SK-N-SH (cell line): ENCODE data around the gene BRAF. TPM values are rescaled to one million over a fixed set of nuclear protein-coding genes. Genes with fewer than 3 reads are reported as not detected.

ENCODE experiments used
- CTCF ChIA-PET: fragments of 300-600, 350-600 bp; formaldehyde crosslinking; extraction: SDS; loops from one replicate; lab custom pipeline; 2021; lab: Yijun Ruan, JAX
- POLR2A ChIA-PET: fragments of 350-600 bp; sonication (Branson Sonifier 250); formaldehyde crosslinking; extraction: SDS; loops from one replicate; lab custom pipeline; 2020; ENCODE audit warnings: antibody characterized with exemption, inconsistent platforms; lab: Yijun Ruan, JAX
- DNase-seq: peaks from one replicate; pipeline ENCODE4 v3.0.0; 2012
- H2AFZ ChIP-seq: fragments of 200-600 bp; sonication (generic); 2 replicates; pipeline ENCODE4 v1.8.1; 2016; ENCODE audit warnings: antibody characterized with exemption, mild to moderate bottlenecking, low read depth
- H3F3A ChIP-seq: fragments of 200-600 bp; sonication (generic); replicated peaks from 2 replicates; pipeline ENCODE3; 2016; ENCODE audit warnings: antibody characterized with exemption, mild to moderate bottlenecking; ENCODE audit not compliant: insufficient read depth
- H3K27ac ChIP-seq, 2 experiments: fragments of 200-500 bp in 1 of 2; fragments of 200-600 bp in 1 of 2; sonication (Bioruptor generic) in 1 of 2; sonication (generic), shearing (Covaris generic) in 1 of 2; 2 replicates each; pipeline versions ENCODE4 v1.5.1 to v1.6.1; 2014 to 2016; ENCODE audit warnings: low read depth in 2 of 2, inconsistent platforms in 1 of 2, low read length in 1 of 2, mild to moderate bottlenecking in 1 of 2, mixed read lengths in 1 of 2
- H3K27me3 ChIP-seq: fragments of 200-600 bp; sonication (generic), shearing (Covaris generic); 2 replicates; pipeline ENCODE4 v1.6.1; 2016; ENCODE audit warnings: mixed run types; ENCODE audit not compliant: insufficient read depth
- H3K36me3 ChIP-seq, 2 experiments: fragments of 200-500 bp in 1 of 2; fragments of 200-600 bp in 1 of 2; sonication (Bioruptor generic) in 1 of 2; sonication (generic) in 1 of 2; replicated peaks in 1 of 2; 2 replicates each; pipeline versions ENCODE3 to v1.5.1; 2014 to 2016; ENCODE audit warnings: low read length in 1 of 2, mild to moderate bottlenecking in 1 of 2; ENCODE audit not compliant: insufficient read depth in 2 of 2, control insufficient read depth in 1 of 2
- H3K4me1 ChIP-seq, 2 experiments: fragments of 200-500 bp in 1 of 2; fragments of 200-600 bp in 1 of 2; sonication (Bioruptor generic) in 1 of 2; sonication (generic), shearing (Covaris generic) in 1 of 2; 2 replicates each; pipeline versions ENCODE4 v1.5.1 to v1.6.1; 2014 to 2016; ENCODE audit warnings: low read depth in 1 of 2, low read length in 1 of 2, mixed run types in 1 of 2; ENCODE audit not compliant: insufficient read depth in 2 of 2, control insufficient read depth in 1 of 2
- H3K4me2 ChIP-seq: fragments of 200-600 bp; sonication (generic), shearing (Covaris generic); 2 replicates; pipeline ENCODE4 v1.6.1; 2017; ENCODE audit warnings: mixed run types
- H3K4me3 ChIP-seq, 2 experiments: fragments of 200-500 bp in 1 of 2; fragments of 200-600 bp in 1 of 2; sonication (Bioruptor generic) in 1 of 2; sonication (generic), shearing (Covaris generic) in 1 of 2; 2 replicates each; pipeline versions ENCODE4 v1.5.1 to v1.8.1; 2014 to 2016; ENCODE audit warnings: low read depth in 2 of 2, inconsistent platforms in 1 of 2, low read length in 1 of 2, mild to moderate bottlenecking in 1 of 2, mixed read lengths in 1 of 2, moderate library complexity in 1 of 2
- H3K79me2 ChIP-seq: fragments of 200-600 bp; sonication (generic); 2 replicates; pipeline ENCODE4 v1.8.1; 2017; ENCODE audit warnings: mild to moderate bottlenecking; ENCODE audit not compliant: insufficient read depth
- H3K9ac ChIP-seq: fragments of 200-600 bp; sonication (generic); 2 replicates; pipeline ENCODE4 v1.6.1; 2017; ENCODE audit warnings: mixed run types
- H3K9me2 ChIP-seq: fragments of 200-600 bp; sonication (generic); 2 replicates; pipeline ENCODE4 v1.6.1; 2017; ENCODE audit warnings: mixed run types
- H3K9me3 ChIP-seq: fragments of 200-600 bp; sonication (generic); 2 replicates; pipeline ENCODE4 v1.6.1; 2017; ENCODE audit warnings: mixed run types, mild to moderate bottlenecking, moderate library complexity
- H4K20me1 ChIP-seq: fragments of 200-600 bp; sonication (generic); 2 replicates; pipeline ENCODE4 v1.6.1; 2017; ENCODE audit warnings: mild to moderate bottlenecking, mixed run types; ENCODE audit not compliant: insufficient read depth
- CHD2 ChIP-seq: fragments of 150-350 bp; IDR thresholded peaks from 2 replicates; pipeline ENCODE4 v1.6.1; 2018; ENCODE audit warnings: low read length; ENCODE audit not compliant: partially characterized antibody
- EZH2phosphoT487 ChIP-seq: fragments of 200-600 bp; sonication (generic); IDR thresholded peaks from 2 replicates; pipeline ENCODE4 v1.6.1; 2017; ENCODE audit warnings: low read depth, mixed run types, mild to moderate bottlenecking, antibody characterized with exemption, moderate library complexity, borderline replicate concordance
- FOSL2 ChIP-seq: IDR thresholded peaks from 2 replicates; pipeline ENCODE4 v1.4.0; 2012; ENCODE audit warnings: low read depth, mild to moderate bottlenecking, moderate library complexity, borderline replicate concordance
- GATA2 ChIP-seq: sonication (generic); formaldehyde crosslinking; IDR thresholded peaks from 2 replicates; pipeline ENCODE4 v1.5.0; 2020; ENCODE audit warnings: mild to moderate bottlenecking, missing genetic modification reagents
- NFIC ChIP-seq: IDR thresholded peaks from 2 replicates; pipeline ENCODE4 v1.4.0; 2012; ENCODE audit warnings: borderline replicate concordance
- NRF1 ChIP-seq: IDR thresholded peaks from 2 replicates; pipeline ENCODE4 v1.6.1; 2012; ENCODE audit warnings: low read depth, mild to moderate bottlenecking, low read length
- POLR2AphosphoS5 ChIP-seq: IDR thresholded peaks from 2 replicates; pipeline ENCODE4 v1.6.1; 2012; ENCODE audit warnings: low read depth, low read length
- RFX5 ChIP-seq: IDR thresholded peaks from 2 replicates; pipeline ENCODE4 v1.6.1; 2012; ENCODE audit warnings: mild to moderate bottlenecking, improper control_type of control experiment, low read length
- SIN3A ChIP-seq: IDR thresholded peaks from 2 replicates; pipeline ENCODE4 v1.6.1; 2012; ENCODE audit warnings: low read depth, mild to moderate bottlenecking, low read length, moderate library complexity, borderline replicate concordance
- TEAD4 ChIP-seq: IDR thresholded peaks from 2 replicates; pipeline ENCODE4 v1.4.0; 2012; ENCODE audit warnings: mild to moderate bottlenecking, borderline replicate concordance; ENCODE audit not compliant: insufficient read depth
- YY1 ChIP-seq: IDR thresholded peaks from 2 replicates; pipeline ENCODE4 v1.4.0; 2012; ENCODE audit warnings: low read depth, mild to moderate bottlenecking
- WGBS: methylation state at CpG from one replicate; pipeline ENCODE4 v1.1.6; 2017; ENCODE audit warnings: low lambda C conversion rate; 5-methylcytosine and 5-hydroxymethylcytosine counted together
- polyA plus RNA-seq, 3 experiments: library from polyadenylated mRNA; depleted of rRNA; stranded (reverse); fragments of >200 nt; gene quantifications; 2 replicates each; pipeline ENCODE4 v1.2.3, GENCODE V29; 2012
- TF ChIP-seq, protein P1 (sequence below): IDR thresholded peaks from 2 replicates; pipeline ENCODE4 v1.4.0; 2012; ENCODE audit warnings: low read depth, borderline replicate concordance
- TF ChIP-seq, protein P2 (sequence below): fragments of 150-350 bp; IDR thresholded peaks from 2 replicates; pipeline ENCODE4 v1.6.1; 2016; ENCODE audit warnings: mild to moderate bottlenecking, low read depth, low read length
- TF ChIP-seq, protein P3 (sequence below): IDR thresholded peaks from 2 replicates; pipeline ENCODE4 v1.4.0; 2012; ENCODE audit warnings: low read depth
- TF ChIP-seq, protein P4 (sequence below): IDR thresholded peaks from 2 replicates; pipeline ENCODE4 v1.4.0; 2012; ENCODE audit warnings: low read depth, borderline replicate concordance
- TF ChIP-seq, protein P5 (sequence below): IDR thresholded peaks from 2 replicates; pipeline ENCODE4; 2012

Gene BRAF
- polyA plus RNA-seq, 1 of the 3 experiments (the other 2 are of a cell fraction), result 5.2 TPM

DNA sequence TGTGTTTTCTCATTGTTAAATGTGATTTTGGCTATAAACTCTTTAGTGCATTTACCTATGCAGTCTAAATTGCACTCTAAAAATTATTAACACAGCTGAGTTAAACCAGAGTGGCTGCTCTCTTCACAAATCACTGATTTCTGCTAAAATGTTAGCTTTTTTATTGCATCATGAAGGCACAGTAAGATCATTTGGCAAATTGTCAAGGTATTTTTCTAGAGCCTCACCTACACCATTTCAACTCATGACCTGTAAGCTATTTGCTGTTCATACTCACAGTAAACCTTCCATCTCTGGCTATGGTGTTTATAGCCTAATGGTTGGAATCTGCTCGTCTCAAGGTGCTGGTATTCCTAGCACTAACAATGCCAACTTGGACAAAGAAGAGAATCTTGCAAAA, 202.5 kb downstream of the BRAF start:
- TF ChIP-seq, protein P1, sequence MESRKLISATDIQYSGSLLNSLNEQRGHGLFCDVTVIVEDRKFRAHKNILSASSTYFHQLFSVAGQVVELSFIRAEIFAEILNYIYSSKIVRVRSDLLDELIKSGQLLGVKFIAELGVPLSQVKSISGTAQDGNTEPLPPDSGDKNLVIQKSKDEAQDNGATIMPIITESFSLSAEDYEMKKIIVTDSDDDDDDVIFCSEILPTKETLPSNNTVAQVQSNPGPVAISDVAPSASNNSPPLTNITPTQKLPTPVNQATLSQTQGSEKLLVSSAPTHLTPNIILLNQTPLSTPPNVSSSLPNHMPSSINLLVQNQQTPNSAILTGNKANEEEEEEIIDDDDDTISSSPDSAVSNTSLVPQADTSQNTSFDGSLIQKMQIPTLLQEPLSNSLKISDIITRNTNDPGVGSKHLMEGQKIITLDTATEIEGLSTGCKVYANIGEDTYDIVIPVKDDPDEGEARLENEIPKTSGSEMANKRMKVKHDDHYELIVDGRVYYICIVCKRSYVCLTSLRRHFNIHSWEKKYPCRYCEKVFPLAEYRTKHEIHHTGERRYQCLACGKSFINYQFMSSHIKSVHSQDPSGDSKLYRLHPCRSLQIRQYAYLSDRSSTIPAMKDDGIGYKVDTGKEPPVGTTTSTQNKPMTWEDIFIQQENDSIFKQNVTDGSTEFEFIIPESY, result no peak
- TF ChIP-seq, protein P2, sequence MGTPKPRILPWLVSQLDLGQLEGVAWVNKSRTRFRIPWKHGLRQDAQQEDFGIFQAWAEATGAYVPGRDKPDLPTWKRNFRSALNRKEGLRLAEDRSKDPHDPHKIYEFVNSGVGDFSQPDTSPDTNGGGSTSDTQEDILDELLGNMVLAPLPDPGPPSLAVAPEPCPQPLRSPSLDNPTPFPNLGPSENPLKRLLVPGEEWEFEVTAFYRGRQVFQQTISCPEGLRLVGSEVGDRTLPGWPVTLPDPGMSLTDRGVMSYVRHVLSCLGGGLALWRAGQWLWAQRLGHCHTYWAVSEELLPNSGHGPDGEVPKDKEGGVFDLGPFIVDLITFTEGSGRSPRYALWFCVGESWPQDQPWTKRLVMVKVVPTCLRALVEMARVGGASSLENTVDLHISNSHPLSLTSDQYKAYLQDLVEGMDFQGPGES, result no peak
- TF ChIP-seq NRF1, result no peak
- TF ChIP-seq EZH2phosphoT487, result no peak
- TF ChIP-seq NFIC, result no peak
- no peak for TF ChIP-seq TEAD4
- no peak for TF ChIP-seq FOSL2
- TF ChIP-seq, protein P3, sequence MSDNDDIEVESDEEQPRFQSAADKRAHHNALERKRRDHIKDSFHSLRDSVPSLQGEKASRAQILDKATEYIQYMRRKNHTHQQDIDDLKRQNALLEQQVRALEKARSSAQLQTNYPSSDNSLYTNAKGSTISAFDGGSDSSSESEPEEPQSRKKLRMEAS, result no peak
- no peak for TF ChIP-seq GATA2 (CRISPR knock-in tag)
- TF ChIP-seq RFX5, result no peak
- TF ChIP-seq, protein P4, sequence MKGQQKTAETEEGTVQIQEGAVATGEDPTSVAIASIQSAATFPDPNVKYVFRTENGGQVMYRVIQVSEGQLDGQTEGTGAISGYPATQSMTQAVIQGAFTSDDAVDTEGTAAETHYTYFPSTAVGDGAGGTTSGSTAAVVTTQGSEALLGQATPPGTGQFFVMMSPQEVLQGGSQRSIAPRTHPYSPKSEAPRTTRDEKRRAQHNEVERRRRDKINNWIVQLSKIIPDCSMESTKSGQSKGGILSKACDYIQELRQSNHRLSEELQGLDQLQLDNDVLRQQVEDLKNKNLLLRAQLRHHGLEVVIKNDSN, result no peak
- TF ChIP-seq CHD2, result no peak
- TF ChIP-seq, protein P5, sequence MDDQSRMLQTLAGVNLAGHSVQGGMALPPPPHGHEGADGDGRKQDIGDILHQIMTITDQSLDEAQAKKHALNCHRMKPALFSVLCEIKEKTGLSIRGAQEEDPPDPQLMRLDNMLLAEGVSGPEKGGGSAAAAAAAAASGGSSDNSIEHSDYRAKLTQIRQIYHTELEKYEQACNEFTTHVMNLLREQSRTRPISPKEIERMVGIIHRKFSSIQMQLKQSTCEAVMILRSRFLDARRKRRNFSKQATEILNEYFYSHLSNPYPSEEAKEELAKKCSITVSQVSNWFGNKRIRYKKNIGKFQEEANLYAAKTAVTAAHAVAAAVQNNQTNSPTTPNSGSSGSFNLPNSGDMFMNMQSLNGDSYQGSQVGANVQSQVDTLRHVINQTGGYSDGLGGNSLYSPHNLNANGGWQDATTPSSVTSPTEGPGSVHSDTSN, result no peak
- TF ChIP-seq POLR2AphosphoS5, result no peak
- no peak for TF ChIP-seq YY1
- TF ChIP-seq SIN3A, result no peak
- TF ChIP-seq, all 33 proteins: peak for 0

More for the DNA sequence above, 202.5 kb downstream of the BRAF start:
- H3K9me2 ChIP-seq, result no peaks in the 10 kb centered on the region
- H3K4me2 ChIP-seq, result no peak overlapping the region
- H3K9ac ChIP-seq, result no peak overlapping the region
- H4K20me1 ChIP-seq, result no peaks in the 10 kb centered on the region
- H2AFZ ChIP-seq, result no peak overlapping the region
- ChIA-PET POLR2A (no interaction called here), CTCF (interaction anchor here (1.0 to 1.9 kb wide), 4 partner anchors 13 to 811 kb away, joined by 3 to 10 read pairs (median 5); no protein-coding TSS in a partner anchor)
- no peak overlapping the region for H3K27ac ChIP-seq
- H3K4me3 ChIP-seq, result no peak overlapping the region
- H3K27me3 ChIP-seq, result no peaks in the 10 kb centered on the region
- 96% methylated on average over 1 of the region's 1 CpG for WGBS
- H3K79me2 ChIP-seq, result no peaks in the 10 kb centered on the region
- peaks cover 0 to 4% of the 10 kb centered on the region in 2 experiments; a peak in 2 of 4 replicates for H3K4me1 ChIP-seq
- DNase-seq, result no peak
- no peaks in the 10 kb centered on the region for H3F3A ChIP-seq
- H3K9me3 ChIP-seq, result no peaks in the 10 kb centered on the region
- H3K36me3 ChIP-seq, result peaks cover 13 to 43% of the 10 kb centered on the region in 2 experiments
